CD4-positive, alpha-beta T cell treated with Interleukin-17A for 4 hours (primary cell): ENCODE measurements around the gene TPM2.
A peak's percentile ranks its signal among the peaks of the same experiment; 100 is the strongest.

Experiments
- DNase-seq: peaks from one replicate; pipeline ENCODE4 v3.0.0-alpha.2; 2020; ENCODE audit warnings: mixed read lengths

Gene TPM2

DNA sequence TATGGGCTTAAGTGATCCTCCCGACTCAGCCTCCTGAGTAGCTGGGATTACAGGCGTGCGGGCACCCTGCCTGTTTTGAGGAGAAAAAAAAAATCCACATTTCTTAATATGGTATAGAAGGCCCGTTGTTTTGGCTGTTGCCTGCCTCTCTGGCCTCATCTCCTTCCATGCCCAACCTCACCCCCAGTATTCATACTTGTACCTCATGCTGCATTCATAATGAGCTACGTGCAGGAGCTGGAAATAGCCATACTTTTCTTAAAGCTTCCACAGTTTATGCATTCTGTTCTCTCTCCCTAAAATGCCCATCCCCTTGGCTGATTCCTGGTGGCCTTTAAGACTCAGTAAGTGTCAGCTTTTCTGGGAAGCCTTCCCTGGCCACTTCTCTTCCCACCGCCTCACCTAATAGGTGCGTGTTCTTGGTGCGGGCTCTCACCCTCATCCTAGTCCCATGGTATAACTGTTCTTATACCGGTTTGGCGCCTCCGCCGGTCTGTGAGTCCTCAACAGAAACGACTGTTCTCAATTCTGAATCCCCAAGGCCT is 2.1 kb upstream of the TPM2 start:
- DNase-seq, result no peak

DNA sequence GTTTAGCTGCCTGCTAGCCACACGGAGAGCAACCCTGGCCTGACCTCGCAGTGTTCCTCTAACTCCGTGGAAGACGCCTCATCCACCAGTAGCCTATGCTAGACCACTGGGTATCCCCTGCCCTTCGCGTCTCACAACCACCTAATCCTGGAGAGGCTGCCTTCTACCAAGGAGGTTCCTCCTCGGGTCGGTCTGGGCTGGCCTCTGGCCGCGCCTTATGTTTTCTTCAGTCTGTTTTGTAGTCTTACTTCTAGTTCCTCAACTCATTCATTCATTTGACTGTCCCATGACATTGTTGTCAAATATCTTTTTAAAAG is 1.6 kb upstream of the TPM2 start:
- no peak for DNase-seq

DNA sequence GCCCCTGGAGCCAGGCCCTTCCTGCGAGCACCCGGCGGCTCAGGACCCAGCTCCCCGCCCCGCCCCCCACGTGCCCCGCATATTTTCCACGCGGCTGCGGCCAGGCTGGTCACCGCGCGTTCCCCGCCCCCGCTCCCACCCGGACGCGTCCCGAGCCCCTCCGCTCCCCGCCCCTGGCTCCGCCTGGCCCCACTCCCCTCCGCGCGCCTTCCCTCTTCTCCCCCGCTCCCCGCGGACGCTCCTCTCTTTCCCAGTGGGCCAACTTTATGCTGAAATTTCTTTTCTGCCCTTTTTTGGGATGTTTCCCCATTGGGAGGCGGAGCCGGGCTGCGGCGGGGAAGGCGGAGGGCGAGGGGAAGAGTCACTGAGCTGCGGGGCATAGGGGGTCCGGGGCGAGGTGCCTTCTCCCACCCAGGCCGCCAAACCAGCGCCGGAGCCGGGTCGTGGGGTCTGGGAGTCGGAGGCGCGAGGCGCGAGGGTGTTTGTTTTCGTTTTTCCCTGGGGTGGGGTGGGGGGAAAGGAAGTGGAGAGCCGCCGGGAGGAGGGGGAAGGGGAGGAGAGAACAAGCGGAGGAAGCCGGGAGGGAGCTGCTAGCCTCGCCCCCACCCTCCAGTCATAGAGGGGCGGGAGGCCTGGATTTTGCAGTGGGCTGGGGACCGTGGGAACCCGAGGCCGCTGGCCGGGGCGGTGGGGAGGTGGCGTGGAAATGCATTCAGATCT is 1.0 kb upstream of the TPM2 start:
- DNase-seq, result peak; percentile 62

DNA sequence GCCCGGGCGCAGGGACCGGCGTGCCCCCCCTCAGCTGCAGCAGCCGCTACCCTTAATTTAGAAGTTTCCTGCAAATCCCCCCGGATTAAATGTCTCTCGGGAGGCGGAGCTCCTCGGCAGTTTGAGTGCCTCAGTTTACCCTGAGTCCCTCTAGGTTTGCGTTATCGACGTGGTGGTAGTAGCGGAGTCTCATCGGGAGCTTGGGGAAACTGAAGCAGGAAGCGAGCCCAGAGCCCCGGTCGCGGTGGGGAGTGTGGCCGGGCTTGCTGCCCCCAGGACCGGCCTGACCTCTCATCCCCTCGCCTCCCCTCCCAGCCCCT is 529 bp upstream of the TPM2 start:
- DNase-seq, result no peak

DNA sequence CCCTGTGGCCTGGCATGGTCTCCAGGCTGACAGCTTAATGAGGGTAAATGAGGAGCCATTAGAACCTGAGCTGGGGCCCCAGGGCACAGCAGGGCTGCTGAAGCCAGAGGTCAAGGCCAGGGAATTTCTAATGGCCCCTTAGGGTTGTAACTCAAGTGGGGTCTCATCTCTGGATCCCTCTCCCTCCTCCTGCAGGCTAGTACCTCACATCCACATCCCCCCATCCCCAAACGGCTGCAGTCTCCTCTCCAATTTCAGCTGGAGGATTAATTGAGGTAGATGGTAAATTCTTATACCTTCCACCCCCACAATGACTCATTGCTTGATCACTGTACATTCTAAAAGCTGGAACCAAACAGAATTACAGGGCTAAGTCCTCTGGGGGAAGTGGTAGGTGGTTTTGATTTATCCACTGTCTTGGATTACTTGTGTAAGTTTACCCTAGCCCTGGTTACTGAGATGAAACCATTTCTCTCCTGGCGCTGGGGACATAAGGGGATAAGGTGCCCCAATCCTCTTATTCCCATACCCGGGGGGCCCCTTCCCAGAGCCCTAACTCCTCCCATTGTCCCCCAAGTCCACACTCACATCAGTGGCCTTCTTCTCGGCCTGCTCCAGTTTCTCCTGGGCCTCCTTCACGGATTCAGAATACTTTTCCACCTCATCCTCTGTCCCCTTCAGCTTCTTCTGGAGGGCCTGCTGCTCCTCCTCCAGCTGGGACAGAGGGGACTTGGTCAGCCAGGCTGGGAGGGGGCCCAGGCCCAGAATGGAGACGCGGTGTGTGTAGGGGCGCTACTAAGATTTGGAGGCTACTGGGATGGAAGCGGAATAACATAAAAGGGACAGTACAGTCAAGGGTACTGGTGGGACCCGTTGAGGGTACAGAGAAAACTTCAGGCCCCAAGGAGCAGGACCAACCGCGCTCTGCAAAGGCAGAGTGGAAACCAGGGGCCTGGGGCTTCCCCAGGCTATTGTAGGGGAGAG is 875 bp downstream of the TPM2 start:
- DNase-seq, result no peak

DNA sequence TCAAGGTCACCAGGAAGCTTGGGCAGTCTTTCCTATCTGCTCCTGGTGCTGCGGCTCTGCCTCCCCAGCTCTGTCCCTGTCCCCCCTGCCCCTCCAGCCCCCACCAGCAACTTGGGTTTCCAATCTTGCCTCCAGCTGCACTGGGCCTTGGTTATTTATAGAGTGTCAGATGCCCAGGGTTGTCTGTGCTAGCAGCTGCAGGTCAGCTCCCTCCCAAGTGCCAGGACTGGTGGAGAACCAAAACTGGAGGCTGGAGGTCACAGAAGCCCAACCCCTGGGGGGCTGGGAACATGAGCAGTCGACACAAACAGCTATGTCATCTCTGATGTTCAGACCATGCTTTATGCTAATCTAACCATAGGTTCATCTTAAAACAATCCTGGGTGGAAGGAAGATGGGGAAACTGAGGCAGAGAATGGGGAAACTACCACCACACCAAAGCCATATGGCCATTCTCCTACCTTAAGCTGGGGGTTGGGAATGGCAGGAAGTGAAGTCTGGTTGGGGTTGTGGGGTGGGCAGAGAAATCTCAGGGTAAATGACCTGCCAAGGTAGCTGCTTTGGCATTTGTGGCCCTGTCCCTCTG is 1.7 kb downstream of the TPM2 start:
- no peak for DNase-seq

DNA sequence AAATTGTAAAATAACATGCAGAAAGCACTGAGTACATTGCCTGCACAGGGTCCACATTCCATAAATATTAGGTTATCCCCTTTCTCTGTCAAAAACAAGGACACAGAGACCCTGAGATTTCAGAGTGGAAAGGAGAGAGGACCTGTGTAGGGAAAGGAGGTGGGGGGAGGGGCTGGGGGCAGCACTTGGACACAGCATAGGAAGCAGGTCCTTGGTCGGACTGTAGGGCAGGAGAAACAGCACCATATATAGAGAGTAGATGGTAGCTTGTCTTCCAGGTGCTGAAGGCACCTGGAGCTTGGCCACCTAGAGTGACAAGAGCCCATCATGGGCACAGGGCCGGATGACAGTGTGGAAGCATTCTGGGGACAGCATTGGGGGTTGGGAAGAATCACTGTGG is 2.4 kb downstream of the TPM2 start:
- no peak for DNase-seq

DNA sequence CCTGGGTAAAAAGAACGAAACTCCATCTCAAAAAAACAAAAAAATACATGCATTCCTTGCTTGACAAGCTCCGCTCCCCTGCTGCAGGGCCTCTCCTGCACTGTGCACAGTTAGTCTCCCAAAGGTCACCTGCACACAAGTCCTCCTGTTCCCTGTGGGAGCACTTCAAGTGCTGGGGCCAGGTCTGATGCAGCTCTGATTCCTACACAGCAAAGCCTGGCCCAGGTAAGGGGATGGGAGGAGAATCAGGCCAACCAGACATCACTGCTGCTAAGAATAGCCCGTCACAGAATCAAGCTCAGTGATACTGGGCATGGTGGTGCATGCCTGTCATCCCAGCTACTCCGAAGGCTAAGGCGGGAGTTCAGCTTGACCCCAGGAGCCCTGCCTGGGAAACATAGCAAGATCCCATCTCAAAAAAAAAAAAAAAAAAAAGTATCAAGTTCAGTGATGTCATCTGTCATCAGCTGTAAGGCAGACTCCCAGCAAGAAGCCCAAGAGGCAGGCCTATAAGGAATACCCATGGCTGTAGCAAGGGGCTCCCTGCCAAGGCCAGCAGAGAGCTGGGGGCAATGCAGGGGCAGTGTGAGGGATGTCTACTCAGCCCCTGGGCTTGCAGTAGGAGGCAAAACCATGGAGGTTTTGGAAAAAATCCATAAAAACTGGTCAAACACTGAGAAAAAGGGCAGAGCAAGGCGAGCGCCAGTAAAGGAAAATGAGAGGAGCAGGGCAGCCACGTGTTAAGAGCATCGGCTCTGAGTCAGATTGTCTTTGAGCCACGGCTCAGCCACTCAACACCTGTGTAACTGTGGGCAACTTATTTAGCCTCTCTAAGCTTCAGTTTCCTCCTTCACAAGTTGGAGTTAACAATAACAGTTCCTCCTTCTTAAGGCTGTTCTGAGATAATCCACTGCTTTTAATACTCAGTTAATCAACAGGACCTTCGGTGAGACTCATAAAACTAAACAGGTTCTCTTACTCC is 3.2 kb downstream of the TPM2 start:
- no peak for DNase-seq

DNA sequence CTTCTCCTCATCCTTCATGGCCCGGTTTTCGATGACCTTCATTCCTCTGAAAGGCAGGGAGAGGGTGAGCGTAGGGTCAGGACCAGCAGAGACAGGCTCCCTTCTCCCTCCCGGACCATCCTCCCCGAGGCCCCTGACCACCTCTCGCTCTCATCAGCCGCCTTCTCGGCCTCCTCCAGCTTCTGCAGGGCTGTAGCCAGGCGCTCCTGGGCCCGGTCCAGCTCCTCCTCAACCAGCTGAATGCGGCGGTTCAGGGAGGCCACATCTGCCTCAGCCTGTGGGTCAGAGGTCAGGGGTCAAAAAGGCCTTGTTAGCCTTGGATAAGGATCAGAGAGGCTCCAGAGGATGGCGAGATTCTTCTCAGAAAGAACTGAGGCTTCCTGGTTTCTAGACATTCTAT is 4.2 kb downstream of the TPM2 start:
- no peak for DNase-seq

DNA sequence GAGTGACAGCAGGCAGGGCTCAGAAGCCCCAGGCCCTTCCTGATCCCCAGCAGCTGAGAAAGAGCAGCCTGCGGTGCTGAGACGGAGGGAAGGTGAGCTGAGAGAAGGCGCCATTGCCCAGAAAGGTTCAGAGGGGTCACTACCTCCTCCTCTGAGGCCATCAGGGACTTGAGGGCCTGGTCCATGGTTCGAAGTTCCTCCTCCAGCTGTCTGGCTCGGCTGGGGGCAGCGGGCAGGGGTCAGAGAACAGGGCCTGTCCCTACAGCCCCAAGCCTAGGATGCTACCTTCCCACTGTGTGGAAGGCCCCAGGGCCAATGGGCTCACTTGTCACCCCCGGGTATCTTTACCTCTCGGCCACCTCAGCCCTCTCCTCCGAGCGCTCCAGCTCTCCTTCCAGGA is 4.8 kb downstream of the TPM2 start:
- DNase-seq, result no peak

DNA sequence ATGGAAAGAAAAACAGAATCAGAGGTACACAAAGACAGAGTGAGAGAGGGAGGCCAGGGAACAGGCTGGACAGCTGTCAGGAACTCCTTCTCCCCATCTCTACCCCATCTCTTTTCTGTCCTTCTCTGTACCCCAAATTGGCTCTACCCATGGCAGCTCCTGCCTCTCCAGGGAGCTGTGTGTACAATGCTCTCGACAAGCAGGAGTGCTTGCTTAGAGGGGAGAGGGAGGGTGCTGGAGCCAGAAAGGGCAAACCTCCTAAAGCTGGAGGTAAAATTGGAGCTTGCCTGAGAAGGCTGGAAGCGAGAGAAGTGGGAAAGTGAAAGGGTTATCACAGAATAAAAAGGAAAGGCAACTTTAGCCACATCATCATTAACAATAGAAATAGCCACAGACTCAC is 6.4 kb downstream of the TPM2 start:
- no peak for DNase-seq

DNA sequence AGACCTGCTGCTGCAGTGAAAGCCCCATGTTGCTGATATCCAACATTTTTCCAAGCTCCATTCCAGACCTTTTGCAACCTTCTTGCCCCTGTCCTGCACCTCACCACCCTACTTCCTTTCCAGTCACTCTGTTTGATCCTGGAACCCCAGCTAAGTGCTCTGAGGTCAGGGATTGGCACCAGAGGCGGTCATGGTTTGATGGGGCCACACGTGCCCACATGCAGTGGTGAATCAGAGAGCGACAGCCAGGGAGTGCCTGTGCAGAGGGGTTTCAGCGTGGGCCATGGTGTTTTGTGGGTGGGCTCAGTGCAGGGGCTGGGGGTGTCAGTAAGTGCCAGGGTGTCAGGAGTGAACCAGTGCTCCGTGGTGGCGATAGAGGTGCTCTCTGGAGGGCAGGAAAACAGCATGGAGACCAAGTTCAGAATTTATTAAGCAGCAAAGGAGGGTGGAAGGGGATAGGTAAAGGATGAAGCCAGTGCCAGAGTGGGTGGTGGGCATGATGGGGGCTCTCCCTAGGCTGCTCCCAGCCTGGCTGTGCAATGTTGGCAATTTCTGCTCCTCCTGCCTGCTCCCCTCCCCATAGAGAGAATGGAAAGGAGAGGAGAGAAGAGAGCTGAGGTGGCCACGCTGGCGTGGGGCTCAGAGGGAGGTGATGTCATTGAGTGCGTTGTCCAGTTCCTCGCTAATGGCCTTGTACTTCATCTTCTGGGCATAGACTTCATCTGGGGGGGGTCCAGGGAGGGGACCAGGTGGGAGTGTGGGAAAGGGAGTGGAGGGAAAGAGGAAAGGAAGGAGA is 7.0 kb downstream of the TPM2 start:
- DNase-seq, result no peak

DNA sequence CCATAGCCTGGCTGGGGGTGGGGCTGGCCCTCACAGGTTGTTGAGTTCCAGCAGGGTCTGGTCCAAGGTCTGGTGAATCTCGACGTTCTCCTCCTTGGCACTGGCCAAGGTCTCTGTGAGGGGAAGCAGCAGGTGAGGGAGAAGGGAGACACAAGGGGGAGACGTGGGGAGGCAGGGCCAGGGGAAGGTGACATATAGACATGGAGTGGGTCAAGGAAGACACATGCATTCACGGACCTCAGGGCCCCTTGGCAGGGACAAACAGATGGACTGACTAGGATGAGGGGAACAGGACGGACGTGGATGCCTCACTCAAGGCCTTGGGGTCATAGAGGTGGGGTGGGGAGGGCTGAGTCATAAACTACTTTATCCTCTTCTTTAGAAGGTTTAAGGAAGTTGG is 7.7 kb downstream of the TPM2 start:
- DNase-seq, result no peak

DNA sequence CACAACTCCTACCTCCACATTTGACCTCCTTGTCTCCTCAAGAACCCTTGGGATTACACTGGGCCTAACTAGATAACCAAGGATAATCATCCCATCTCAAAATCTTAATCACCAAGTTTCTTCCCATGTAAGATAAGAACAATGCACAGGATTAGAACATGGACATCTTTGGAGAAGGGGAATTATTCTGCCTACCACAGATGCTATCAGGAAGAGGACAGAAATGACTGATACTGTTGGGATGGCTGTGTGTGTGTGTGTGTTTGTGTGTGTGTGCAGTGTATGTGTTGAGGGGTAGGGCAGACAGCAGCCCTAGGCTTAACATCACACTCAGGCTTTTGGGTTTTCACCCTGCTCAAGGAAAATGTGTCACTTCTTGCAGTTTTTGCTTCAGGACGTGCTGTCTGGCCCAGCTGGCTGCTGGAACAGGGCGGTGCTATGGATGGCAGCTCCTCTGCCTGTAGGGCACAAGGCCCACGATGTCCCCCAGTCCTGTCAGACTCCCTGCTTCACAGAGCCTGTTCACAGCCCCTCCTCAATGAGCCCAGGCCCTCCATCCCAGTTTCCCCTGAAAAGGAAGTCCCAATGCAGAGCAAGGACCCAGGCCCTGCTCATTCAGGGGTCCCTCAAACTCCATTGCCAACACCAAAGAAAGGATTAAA is 8.3 kb downstream of the TPM2 start:
- no peak for DNase-seq

DNA sequence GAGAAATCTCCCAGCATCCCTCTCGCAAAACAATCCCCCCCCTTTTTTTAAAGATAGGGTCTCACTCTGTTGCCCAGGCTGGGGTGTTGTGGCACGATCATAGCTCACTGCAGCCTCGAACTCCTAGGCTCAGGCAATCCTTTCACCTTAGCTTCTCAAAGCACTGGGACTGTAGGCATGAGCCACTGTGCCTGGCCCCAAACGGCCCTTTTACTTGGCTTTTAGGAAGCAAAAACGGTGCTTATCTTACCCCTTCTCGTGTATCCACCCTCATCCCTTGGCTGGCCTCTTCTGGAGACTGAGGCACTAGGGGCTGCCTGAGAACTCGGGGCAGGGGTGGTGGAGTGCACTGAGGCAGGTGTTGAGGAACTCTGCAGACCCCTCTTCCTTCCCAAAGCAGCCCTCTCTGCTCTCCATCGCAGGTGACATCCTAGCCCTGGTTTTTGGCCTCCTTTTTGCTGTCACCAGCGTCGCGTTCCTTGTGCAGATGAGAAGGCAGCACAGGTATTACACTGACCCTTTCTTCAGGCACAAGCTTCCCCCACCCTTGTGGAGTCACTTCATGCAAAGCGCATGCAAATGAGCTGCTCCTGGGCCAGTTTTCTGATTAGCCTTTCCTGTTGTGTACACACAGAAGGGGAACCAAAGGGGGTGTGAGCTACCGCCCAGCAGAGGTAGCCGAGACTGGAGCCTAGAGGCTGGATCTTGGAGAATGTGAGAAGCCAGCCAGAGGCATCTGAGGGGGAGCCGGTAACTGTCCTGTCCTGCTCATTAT is 9.2 kb downstream of the TPM2 start:
- no peak for DNase-seq

DNA sequence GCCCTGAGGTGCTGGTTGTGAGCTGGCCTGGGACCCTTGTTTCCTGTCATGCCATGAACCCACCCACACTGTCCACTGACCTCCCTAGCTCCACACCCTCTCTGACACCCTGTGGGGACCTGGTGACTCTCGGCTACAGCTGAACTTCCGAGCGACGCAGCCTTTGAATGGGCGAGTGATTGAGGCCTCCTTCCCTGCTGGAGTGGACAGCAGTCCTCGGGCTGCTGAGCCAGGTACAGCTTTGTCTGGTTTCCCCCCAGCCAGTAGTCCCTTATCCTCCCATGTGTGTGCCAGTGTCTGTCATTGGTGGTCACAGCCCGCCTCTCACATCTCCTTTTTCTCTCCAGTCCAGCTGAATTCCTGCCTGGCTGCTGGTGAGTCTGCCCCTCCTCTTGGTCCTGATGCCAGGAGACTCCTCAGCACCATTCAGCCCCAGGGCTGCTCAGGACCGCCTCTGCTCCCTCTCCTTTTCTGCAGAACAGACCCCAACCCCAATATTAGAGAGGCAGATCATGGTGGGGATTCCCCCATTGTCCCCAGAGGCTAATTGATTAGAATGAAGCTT is 9.9 kb downstream of the TPM2 start:
- DNase-seq, result no peak

DNA sequence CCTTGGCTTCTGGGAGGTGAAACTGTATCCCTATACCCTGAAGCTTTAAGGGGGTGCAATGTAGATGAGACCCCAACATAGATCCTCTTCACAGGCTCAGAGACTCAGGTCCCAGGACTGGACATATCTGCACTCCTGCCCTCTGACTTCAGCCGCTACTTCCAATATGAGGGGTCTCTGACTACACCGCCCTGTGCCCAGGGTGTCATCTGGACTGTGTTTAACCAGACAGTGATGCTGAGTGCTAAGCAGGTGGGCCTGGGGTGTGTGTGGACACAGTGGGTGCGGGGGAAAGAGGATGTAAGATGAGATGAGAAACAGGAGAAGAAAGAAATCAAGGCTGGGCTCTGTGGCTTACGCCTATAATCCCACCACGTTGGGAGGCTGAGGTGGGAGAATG is 10.6 kb downstream of the TPM2 start:
- DNase-seq, result no peak

DNA sequence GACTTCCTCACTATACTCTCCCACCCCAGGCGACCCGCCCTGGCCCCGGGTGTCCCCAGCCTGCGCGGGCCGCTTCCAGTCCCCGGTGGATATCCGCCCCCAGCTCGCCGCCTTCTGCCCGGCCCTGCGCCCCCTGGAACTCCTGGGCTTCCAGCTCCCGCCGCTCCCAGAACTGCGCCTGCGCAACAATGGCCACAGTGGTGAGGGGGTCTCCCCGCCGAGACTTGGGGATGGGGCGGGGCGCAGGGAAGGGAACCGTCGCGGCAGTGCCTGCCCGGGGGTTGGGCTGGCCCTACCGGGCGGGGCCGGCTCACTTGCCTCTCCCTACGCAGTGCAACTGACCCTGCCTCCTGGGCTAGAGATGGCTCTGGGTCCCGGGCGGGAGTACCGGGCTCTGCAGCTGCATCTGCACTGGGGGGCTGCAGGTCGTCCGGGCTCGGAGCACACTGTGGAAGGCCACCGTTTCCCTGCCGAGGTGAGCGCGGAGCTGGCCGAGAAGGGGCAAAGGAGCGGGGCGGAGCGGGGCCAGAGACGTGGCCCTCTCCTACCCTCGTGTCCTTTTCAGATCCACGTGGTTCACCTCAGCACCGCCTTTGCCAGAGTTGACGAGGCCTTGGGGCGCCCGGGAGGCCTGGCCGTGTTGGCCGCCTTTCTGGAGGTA is 13.9 kb downstream of the TPM2 start:
- DNase-seq, result peak; percentile 45

DNA sequence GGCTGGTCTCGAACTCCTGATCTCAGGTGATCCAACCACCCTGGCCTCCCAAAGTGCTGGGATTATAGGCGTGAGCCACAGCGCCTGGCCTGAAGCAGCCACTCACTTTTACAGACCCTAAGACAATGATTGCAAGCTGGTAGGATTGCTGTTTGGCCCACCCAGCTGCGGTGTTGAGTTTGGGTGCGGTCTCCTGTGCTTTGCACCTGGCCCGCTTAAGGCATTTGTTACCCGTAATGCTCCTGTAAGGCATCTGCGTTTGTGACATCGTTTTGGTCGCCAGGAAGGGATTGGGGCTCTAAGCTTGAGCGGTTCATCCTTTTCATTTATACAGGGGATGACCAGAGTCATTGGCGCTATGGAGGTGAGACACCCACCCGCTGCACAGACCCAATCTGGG is 14.5 kb downstream of the TPM2 start:
- no peak for DNase-seq

DNA sequence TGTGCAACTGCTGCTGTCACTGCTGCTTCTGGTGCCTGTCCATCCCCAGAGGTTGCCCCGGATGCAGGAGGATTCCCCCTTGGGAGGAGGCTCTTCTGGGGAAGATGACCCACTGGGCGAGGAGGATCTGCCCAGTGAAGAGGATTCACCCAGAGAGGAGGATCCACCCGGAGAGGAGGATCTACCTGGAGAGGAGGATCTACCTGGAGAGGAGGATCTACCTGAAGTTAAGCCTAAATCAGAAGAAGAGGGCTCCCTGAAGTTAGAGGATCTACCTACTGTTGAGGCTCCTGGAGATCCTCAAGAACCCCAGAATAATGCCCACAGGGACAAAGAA is 15.7 kb downstream of the TPM2 start:
- no peak for DNase-seq
